HG03135 (cell line): ENCODE measurements around the gene PLAAT3.
"Not testable (repeated sequence)": the region's sequence is repeated elsewhere in the genome, so short reads cannot be mapped to it uniquely, and the experiment has no call there.

ENCODE experiments used
- ATAC-seq: cut with Tn5 transposase; IDR thresholded peaks from one replicate; pipeline ENCODE4 v1.9.1; 2021; ENCODE audit warnings: mild to moderate bottlenecking, moderate library complexity; ENCODE audit not compliant: unreplicated experiment

PLAAT3 gene

GRCh38 chr11:63543711-63544110 lies 70.5 kb downstream of the PLAAT3 start:
- ATAC-seq = no peak

- ATAC-seq = not testable (repeated sequence)
Observed at GRCh38 chr11:63542506-63542905, 71.7 kb downstream of the PLAAT3 start.

GRCh38 chr11:63537293-63538101 lies 76.7 kb downstream of the PLAAT3 start:
- ATAC-seq = no peak

GRCh38 chr11:63536669-63537292 lies 77.5 kb downstream of the PLAAT3 start, which contains the start of gene PLAAT4:
TSS of gene PLAAT4 (plus strand) at chr11:63536808. CDS start at chr11:63536869, 61 bp downstream.
- ATAC-seq = no peak

- no peak for ATAC-seq
Observed at GRCh38 chr11:63535734-63536133, 78.5 kb downstream of the PLAAT3 start.

GRCh38 chr11:63534895-63535461 lies 79.3 kb downstream of the PLAAT3 start:
- ATAC-seq = peak; percentile 42

GRCh38 chr11:63534076-63534475 lies 80.2 kb downstream of the PLAAT3 start:
- ATAC-seq = no peak

- no peak for ATAC-seq
Observed at GRCh38 chr11:63532799-63533475, 81.3 kb downstream of the PLAAT3 start.

- no peak for ATAC-seq
Observed at GRCh38 chr11:63532117-63532516, 82.1 kb downstream of the PLAAT3 start.

- peak; percentile 70 for ATAC-seq
Observed at GRCh38 chr11:63531074-63531792, 83.0 kb downstream of the PLAAT3 start.

- ATAC-seq = no peak
Observed at GRCh38 chr11:63530021-63530420, 84.2 kb downstream of the PLAAT3 start.

- ATAC-seq = not testable (repeated sequence)
Observed at GRCh38 chr11:63529373-63529772, 84.9 kb downstream of the PLAAT3 start.

GRCh38 chr11:63528729-63529278 lies 85.4 kb downstream of the PLAAT3 start:
- ATAC-seq = not testable (repeated sequence)

GRCh38 chr11:63528156-63528555 lies 86.1 kb downstream of the PLAAT3 start:
- not testable (repeated sequence) for ATAC-seq

GRCh38 chr11:63527667-63528066 lies 86.6 kb downstream of the PLAAT3 start:
- no peak for ATAC-seq
